HG03558 (cell line): Measurements from ENCODE around the gene RAB11FIP2.
"Not testable (repeated sequence)": the region's sequence is repeated elsewhere in the genome, so short reads cannot be mapped to it uniquely, and the experiment has no call there.

Experiments used
- ATAC-seq: cut with Tn5 transposase; IDR thresholded peaks from one replicate; pipeline ENCODE4 v1.9.1; 2021; ENCODE audit warnings: moderate number of reproducible peaks; ENCODE audit not compliant: unreplicated experiment; ENCODE audit errors: extremely low read depth

RAB11FIP2 gene, protein sequence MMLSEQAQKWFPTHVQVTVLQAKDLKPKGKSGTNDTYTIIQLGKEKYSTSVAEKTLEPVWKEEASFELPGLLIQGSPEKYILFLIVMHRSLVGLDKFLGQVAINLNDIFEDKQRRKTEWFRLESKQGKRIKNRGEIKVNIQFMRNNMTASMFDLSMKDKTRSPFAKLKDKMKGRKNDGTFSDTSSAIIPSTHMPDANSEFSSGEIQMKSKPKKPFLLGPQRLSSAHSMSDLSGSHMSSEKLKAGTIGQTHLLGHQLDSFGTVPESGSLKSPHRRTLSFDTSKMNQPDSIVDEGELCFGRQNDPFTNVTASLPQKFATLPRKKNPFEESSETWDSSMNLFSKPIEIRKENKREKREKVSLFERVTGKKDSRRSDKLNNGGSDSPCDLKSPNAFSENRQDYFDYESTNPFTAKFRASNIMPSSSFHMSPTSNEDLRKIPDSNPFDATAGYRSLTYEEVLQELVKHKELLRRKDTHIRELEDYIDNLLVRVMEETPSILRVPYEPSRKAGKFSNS

DNA sequence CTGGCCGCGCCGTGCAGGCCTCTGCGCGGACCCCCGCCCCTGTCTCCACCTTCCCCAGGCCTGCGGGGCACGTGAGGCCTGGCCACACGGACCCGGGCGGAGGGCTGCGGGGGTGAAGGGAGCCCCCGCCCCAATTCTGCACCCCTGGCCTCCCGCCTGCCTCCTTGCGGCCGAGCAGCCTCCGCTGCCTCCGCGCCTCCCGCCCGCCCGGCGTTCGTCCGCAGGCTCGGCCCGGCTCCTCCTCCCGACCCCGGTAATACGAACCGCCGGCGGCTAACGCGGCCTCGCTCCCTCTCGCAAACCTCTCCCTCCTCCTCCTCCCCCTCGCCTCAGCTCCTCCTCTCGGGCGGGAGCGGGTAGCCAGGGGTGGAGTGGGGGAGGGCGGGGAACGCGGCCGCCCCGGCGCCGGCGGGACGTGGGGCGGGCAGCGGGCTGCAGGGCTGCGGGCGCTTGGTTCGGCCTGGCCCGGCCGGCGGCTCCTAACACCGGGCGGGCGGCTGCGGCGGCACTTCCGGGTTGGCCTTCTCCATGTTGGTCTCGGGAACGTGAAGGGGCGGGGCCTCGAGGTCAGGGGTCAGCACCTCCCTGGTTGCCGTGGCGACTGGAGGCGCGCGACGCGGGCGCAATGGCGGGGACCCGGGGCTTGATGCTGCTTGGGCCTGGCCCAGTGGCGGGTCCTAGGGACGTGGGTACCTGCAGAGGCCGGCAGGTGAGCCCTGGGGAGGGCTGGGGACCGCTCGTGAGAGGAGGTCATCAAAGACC lies at the start of gene RAB11FIP2:
RAB11FIP2 (minus strand) TSS at position 547 of the 762 bp plus-strand sequence. CDS start 778 bp downstream, outside the sequence.
- peak; percentile 85 for ATAC-seq

GRCh38 chr10:118096022-118096421 lies 49.3 kb upstream of the RAB11FIP2 start:
- no peak for ATAC-seq

GRCh38 chr10:118092209-118092608 lies 45.5 kb upstream of the RAB11FIP2 start:
- ATAC-seq = no peak

- no peak for ATAC-seq
These were observed 34.1 kb upstream of the RAB11FIP2 start for GRCh38 chr10:118080817-118081216.

GRCh38 chr10:118076705-118077104 lies 30.0 kb upstream of the RAB11FIP2 start:
- ATAC-seq = no peak

- no peak for ATAC-seq
These were observed 26.1 kb upstream of the RAB11FIP2 start for GRCh38 chr10:118072840-118073239.

DNA sequence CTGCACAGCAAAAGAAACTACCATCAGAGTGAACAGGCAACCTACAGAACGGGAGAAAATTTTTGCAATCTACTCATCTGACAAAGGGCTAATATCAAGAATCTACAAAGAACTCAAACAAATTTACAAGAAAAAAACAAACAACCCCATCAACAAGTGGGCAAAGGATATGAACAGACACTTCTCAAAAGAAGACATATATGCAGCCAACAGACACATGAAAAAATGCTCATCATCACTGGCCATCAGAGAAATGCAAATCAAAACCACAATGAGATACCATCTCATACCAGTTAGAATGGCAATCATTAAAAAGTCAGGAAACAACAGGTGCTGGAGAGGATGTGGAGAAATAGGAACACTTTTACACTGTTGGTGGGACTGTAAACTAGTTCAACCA lies 20.6 kb upstream of the RAB11FIP2 start:
- ATAC-seq = not testable (repeated sequence)

DNA sequence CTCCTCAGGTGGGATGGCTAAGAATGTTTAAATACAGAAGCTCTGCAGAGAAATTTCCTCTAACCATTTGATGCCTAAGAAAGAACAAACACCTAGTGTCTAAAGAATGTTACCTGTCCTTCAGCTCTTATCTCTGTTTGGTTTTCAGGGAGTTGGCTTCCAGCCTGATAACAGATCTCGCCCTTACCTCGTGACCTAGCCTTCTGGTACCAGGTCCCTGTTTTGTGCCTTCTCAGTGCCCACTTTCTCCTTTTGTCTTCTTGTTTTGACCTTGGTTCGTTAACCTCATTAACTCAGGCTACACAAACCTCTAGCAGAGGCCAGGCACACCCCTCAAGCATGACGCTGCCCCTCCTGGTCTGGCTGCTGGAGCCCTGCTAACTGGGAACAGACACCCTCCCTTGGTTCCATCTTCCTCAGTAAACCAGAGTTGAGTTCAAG lies 16.1 kb upstream of the RAB11FIP2 start:
- no peak for ATAC-seq

DNA sequence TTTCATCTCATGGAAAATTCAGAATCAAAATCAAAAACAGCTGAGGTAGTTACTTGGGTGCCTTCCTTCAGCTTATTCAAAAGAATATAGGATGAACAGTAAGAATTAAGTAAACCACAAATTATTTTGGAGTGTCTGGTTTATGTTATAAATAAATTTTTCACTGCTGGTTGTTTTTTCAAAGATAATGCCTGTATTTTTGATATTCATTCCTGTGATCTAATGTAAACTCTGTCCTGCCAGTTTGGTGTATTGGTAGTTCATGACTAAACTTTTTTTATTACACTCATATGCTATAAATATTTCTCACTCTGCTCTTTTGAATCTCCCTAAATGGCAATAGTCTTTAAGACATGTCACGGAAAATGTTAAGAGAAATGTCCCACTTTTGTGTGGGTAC lies 11.6 kb upstream of the RAB11FIP2 start:
- ATAC-seq = no peak

DNA sequence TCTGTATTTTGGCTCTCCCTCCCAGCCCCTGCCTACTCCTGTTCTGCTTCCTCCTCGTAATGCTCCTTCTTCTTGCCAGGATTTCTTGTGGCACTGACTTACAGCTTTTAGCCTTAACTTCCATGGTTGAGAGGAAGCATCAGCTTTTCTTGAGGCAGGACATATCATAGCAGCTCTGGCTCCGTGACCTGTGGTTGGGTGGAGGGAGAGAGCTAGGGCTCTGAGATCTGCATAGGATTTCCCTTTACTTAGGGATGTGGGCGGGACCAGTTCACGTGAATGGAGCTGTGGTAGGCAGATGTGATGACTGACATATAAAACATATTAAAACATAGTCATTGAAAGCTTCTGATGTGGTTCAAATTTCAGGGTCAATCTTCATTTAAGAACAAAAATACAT lies 10.6 kb upstream of the RAB11FIP2 start:
- no peak for ATAC-seq

DNA sequence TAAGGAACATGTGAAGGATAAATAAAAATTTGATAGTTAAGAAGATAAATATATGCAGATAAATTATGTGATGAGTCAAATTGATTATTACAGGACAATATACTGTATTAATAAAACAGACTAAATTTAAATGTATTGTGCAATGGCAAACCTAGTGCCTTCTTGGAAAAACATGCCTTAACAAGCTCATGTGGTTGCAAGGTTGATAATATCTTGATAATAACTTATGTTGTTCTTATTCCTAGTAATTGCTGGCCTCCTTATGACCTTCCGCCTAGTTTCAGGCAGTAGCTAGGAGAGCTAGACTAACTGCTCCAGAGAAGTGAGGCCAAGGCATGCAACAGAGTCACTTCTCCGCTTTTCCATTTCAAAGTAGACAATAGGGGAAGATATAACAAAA lies 7.6 kb upstream of the RAB11FIP2 start:
- no peak for ATAC-seq

GRCh38 chr10:118052816-118053215 lies 6.1 kb upstream of the RAB11FIP2 start:
- ATAC-seq = no peak

GRCh38 chr10:118047880-118048279 lies 1.1 kb upstream of the RAB11FIP2 start:
- no peak for ATAC-seq

- no peak for ATAC-seq
These were observed 497 bp upstream of the RAB11FIP2 start for GRCh38 chr10:118047157-118047719.

DNA sequence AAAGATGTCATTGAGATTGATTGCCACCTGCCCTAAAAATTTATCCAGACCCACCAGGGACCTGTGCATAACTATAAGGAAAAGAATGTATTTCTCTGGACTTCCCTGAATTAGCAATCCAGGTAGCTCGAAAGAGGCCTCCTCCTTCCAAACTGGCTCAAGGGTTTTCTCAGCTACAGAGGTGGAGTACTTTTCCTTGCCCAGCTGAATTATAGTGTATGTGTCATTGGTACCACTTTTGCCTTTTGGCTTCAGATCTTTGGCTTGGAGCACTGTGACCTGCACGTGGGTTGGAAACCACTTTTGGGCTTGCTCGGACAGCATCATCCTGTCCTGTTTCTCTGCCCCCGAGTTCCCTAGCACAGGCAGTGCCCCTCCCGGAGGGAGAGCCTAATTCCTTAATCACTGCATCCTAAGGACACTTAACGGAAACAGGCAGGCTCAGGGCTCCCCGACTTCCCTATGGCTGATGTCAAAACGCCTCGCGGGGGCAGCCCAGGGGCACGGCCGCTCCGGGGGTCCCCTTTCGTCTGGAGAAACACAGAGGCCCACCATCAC lies 825 bp downstream of the RAB11FIP2 start:
- ATAC-seq = peak; percentile 3

GRCh38 chr10:118045158-118045836 lies 1.4 kb downstream of the RAB11FIP2 start:
- ATAC-seq = no peak

GRCh38 chr10:118042827-118043242 lies 3.9 kb downstream of the RAB11FIP2 start:
- no peak for ATAC-seq

- ATAC-seq = no peak
These were observed 4.4 kb downstream of the RAB11FIP2 start for GRCh38 chr10:118042336-118042735.

GRCh38 chr10:118041316-118041715 lies 5.4 kb downstream of the RAB11FIP2 start:
- no peak for ATAC-seq

DNA sequence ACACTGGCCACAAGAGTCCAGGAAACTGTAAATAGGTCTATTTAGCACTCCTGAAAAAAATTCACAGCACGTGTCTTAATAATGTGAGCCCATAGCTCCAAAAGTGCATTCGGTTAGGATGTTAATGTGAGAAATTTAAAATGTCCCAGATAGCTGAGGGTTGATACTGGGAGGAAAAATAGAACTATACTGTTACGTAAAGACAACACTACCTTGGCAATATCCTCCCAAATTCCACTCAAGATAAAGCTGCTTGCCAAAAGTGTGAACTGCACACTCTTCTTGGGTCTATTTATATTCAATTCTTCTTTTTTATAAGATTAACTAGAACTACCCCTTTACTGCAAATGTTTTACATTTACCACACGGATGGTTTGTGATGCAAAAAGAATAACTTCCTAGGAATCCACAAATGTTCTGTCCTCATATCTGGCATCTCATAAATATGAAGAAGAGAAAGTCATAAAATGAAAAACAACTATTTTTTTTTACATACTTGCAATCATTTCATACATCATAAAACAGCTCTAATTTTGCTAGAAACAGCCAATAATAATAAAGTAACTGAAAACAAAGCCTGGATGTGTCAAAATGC lies 10.4 kb downstream of the RAB11FIP2 start:
- ATAC-seq = no peak
